H1 (cell line): ENCODE data around the gene F13B. TPM values are rescaled to one million over a fixed set of nuclear protein-coding genes. Genes with fewer than 3 reads are reported as not detected.

Source experiments
- CTCF ChIA-PET: fragments of 300-600 bp; sonication (Branson Sonifier 250); formaldehyde crosslinking; loops from one replicate; lab custom pipeline; 2021; ENCODE audit not compliant: partially characterized antibody; lab: Charles Lee
- POLR2A ChIA-PET: fragments of 300-600 bp; sonication (Branson Sonifier 250); formaldehyde crosslinking; loops from one replicate; lab custom pipeline; 2021; ENCODE audit warnings: inconsistent platforms; ENCODE audit not compliant: partially characterized antibody; lab: Charles Lee
- DNase-seq, 2 experiments: peaks; one replicate each; pipeline versions ENCODE4 v3.0.0 to v3.0.0-alpha.2; 2010 to 2022; ENCODE audit warnings: low spot score in 2 of 2, low read depth in 1 of 2, mixed read lengths in 1 of 2
- FAIRE-seq: peaks from 2 replicates; lab custom pipeline; 2011; peaks lifted over from hg19 to GRCh38; lab: Jason Lieb, UNC
- H2AFZ ChIP-seq: 2 replicates; pipeline ENCODE4 v1.8.1; 2012; ENCODE audit warnings: low read length, inconsistent platforms
- H2AK5ac ChIP-seq: 2 replicates; pipeline ENCODE4 v1.6.1; 2013; ENCODE audit warnings: low read depth, low read length
- H2BK120ac ChIP-seq: replicated peaks from 2 replicates; pipeline ENCODE3; 2013; ENCODE audit warnings: low read depth, low read length, inconsistent platforms
- H2BK12ac ChIP-seq: 2 replicates; pipeline ENCODE4 v1.6.1; 2013; ENCODE audit warnings: low read depth, low read length
- H2BK15ac ChIP-seq: 2 replicates; pipeline ENCODE4 v1.6.1; 2013; ENCODE audit warnings: low read length
- H2BK20ac ChIP-seq: 2 replicates; pipeline ENCODE4 v1.6.1; 2013; ENCODE audit warnings: low read length
- H2BK5ac ChIP-seq: 2 replicates; pipeline ENCODE4 v1.6.1; 2013; ENCODE audit warnings: low read depth, low read length
- H3K14ac ChIP-seq: 2 replicates; pipeline ENCODE4 v1.6.1; 2013; ENCODE audit warnings: inconsistent platforms; ENCODE audit not compliant: insufficient read length
- H3K18ac ChIP-seq: 2 replicates; pipeline ENCODE4 v1.6.1; 2013; ENCODE audit warnings: low read length; ENCODE audit errors: extremely low read depth
- H3K23ac ChIP-seq: 2 replicates; pipeline ENCODE4 v1.6.1; 2013; ENCODE audit warnings: inconsistent platforms; ENCODE audit not compliant: insufficient read length
- H3K23me2 ChIP-seq: 2 replicates; pipeline ENCODE4 v1.6.1; 2013; ENCODE audit warnings: low read depth, low read length
- H3K27ac ChIP-seq: 2 replicates; pipeline ENCODE4 v1.6.1; 2011; ENCODE audit warnings: low read depth, low read length, inconsistent platforms
- H3K27me3 ChIP-seq, 4 experiments: replicated peaks in 1 of 4; 1 replicate in 1 of 4; 2 replicates in 3 of 4; pipeline versions ENCODE4 v1.6.1 to v1.8.1; 2011 to 2013; ENCODE audit warnings: low read length in 3 of 4, mild to moderate bottlenecking in 3 of 4, inconsistent platforms in 2 of 4, mixed read lengths in 2 of 4, moderate library complexity in 1 of 4; ENCODE audit not compliant: control insufficient read depth in 3 of 4, insufficient read depth in 3 of 4; ENCODE audit errors: extremely low read depth in 1 of 4
- H3K36me3 ChIP-seq, 4 experiments: 2 replicates each; pipeline versions ENCODE4 v1.6.1 to v1.8.1; 2011 to 2013; ENCODE audit warnings: mild to moderate bottlenecking in 4 of 4, low read length in 3 of 4, moderate library complexity in 2 of 4, control low read depth in 1 of 4, inconsistent platforms in 1 of 4; ENCODE audit not compliant: insufficient read depth in 4 of 4, control insufficient read depth in 2 of 4
- H3K4ac ChIP-seq: replicated peaks from 2 replicates; pipeline ENCODE3; 2013; ENCODE audit warnings: low read length, low read depth, mixed read lengths, inconsistent platforms; ENCODE audit not compliant: insufficient read length
- H3K4me1 ChIP-seq, 4 experiments: replicated peaks in 1 of 4; 1 replicate in 1 of 4; 2 replicates in 3 of 4; pipeline versions ENCODE4 v1.6.1 to v1.8.1; 2011 to 2013; ENCODE audit warnings: low read length in 3 of 4, inconsistent platforms in 2 of 4, mixed read lengths in 1 of 4; ENCODE audit not compliant: insufficient read depth in 4 of 4, control insufficient read depth in 3 of 4
- H3K4me2 ChIP-seq, 2 experiments: 2 replicates each; pipeline versions ENCODE4 v1.6.1 to v1.8.1; 2011 to 2013; ENCODE audit warnings: low read depth in 2 of 2, low read length in 2 of 2, control low read depth in 1 of 2, inconsistent platforms in 1 of 2, mild to moderate bottlenecking in 1 of 2; ENCODE audit not compliant: insufficient read depth in 1 of 2
- H3K4me3 ChIP-seq, 4 experiments: fragments of 200-600, 300-600 bp in 1 of 4; sonication (generic), shearing (Covaris generic), sonication (Bioruptor Twin) in 1 of 4; 2 replicates each; pipeline versions ENCODE4 v1.5.1 to v1.8.1; 2011 to 2016; ENCODE audit warnings: low read length in 4 of 4, low read depth in 3 of 4, control low read depth in 2 of 4, inconsistent platforms in 2 of 4, mild to moderate bottlenecking in 2 of 4, mixed read lengths in 1 of 4, moderate library complexity in 1 of 4; ENCODE audit not compliant: insufficient read depth in 2 of 4; ENCODE audit errors: extremely low read depth in 1 of 4
- H3K56ac ChIP-seq: replicated peaks from 2 replicates; pipeline ENCODE3; 2013; ENCODE audit warnings: low read depth, mild to moderate bottlenecking, mixed read lengths, low read length, inconsistent platforms; ENCODE audit not compliant: insufficient read length
- H3K79me1 ChIP-seq: 2 replicates; pipeline ENCODE4 v1.6.1; 2013; ENCODE audit warnings: low read depth, low read length, control low read depth
- H3K79me2 ChIP-seq, 2 experiments: 2 replicates each; pipeline versions ENCODE4 v1.6.1 to v1.8.1; 2012 to 2013; ENCODE audit warnings: low read length in 2 of 2, mild to moderate bottlenecking in 2 of 2, inconsistent platforms in 1 of 2; ENCODE audit not compliant: insufficient read depth in 2 of 2, control insufficient read depth in 1 of 2
- H3K9ac ChIP-seq, 4 experiments: replicated peaks in 1 of 4; 1 replicate in 1 of 4; 2 replicates in 3 of 4; pipeline versions ENCODE4 v1.6.1 to v1.8.1; 2011 to 2013; ENCODE audit warnings: low read depth in 3 of 4, low read length in 3 of 4, control low read depth in 2 of 4, mild to moderate bottlenecking in 2 of 4, moderate library complexity in 2 of 4, inconsistent platforms in 1 of 4; ENCODE audit errors: extremely low read depth in 1 of 4
- H3K9me3 ChIP-seq, 2 experiments: 2 replicates each; pipeline versions ENCODE4 v1.6.1 to v1.8.1; 2012 to 2013; ENCODE audit warnings: mild to moderate bottlenecking in 2 of 2, moderate library complexity in 2 of 2, control low read depth in 1 of 2, inconsistent platforms in 1 of 2, low read depth in 1 of 2, low read length in 1 of 2, mixed read lengths in 1 of 2; ENCODE audit not compliant: insufficient read depth in 2 of 2
- H4K20me1 ChIP-seq, 2 experiments: replicated peaks in 1 of 2; 2 replicates each; pipeline versions ENCODE3 to v1.8.1; 2011 to 2013; ENCODE audit warnings: inconsistent platforms in 2 of 2, low read length in 2 of 2, mild to moderate bottlenecking in 1 of 2; ENCODE audit not compliant: insufficient read depth in 2 of 2, control insufficient read depth in 1 of 2
- H4K5ac ChIP-seq: 2 replicates; pipeline ENCODE4 v1.6.1; 2013; ENCODE audit warnings: low read length, low read depth, mixed read lengths, inconsistent platforms; ENCODE audit not compliant: insufficient read length
- H4K8ac ChIP-seq: 2 replicates; pipeline ENCODE4 v1.8.0; 2013; ENCODE audit warnings: mild to moderate bottlenecking, moderate library complexity, low read length, inconsistent platforms; ENCODE audit not compliant: insufficient read depth; ENCODE audit errors: extremely low read depth
- H4K91ac ChIP-seq: replicated peaks from 2 replicates; pipeline ENCODE3; 2013; ENCODE audit warnings: low read length, mixed read lengths, inconsistent platforms; ENCODE audit not compliant: insufficient read length
- KDM1A ChIP-seq: fragments of 200-600, 300-600 bp; sonication (generic); IDR thresholded peaks from 2 replicates; pipeline ENCODE4 v1.7.1; 2016; ENCODE audit warnings: mild to moderate bottlenecking, low read length, borderline replicate concordance
- TEAD4 ChIP-seq: IDR thresholded peaks from 2 replicates; pipeline ENCODE4 v1.6.1; 2012; ENCODE audit warnings: low read depth, low read length, inconsistent platforms, mixed read lengths
- WGBS, 2 experiments: shearing (Covaris generic) in 1 of 2; methylation state at CpG; one replicate each; pipeline versions ENCODE4 v1.1.6 to v1.1.7; 2013 to 2015; ENCODE audit warnings: low lambda C conversion rate in 2 of 2, mixed read lengths in 2 of 2, inconsistent platforms in 1 of 2, low coverage in 1 of 2, missing lambda C conversion rate in 1 of 2; ENCODE audit not compliant: insufficient replicate concordance in 2 of 2, insufficient coverage in 1 of 2, insufficient read length in 1 of 2; ENCODE audit errors: extremely low coverage in 1 of 2, missing lambda C conversion rate in 1 of 2; 5-methylcytosine and 5-hydroxymethylcytosine counted together
- polyA plus RNA-seq, 7 experiments: library from polyadenylated mRNA; depleted of rRNA in 3 of 7; stranded (reverse) in 5 of 7; unstranded in 2 of 7; fragments of >200 nt in 5 of 7; fragments of 200-250 nt in 2 of 7; gene quantifications; 1 replicate in 5 of 7; 2 replicates in 1 of 7; 4 replicates in 1 of 7; pipeline versions ENCODE4 v1.2.1 to v1.2.3, GENCODE V29; 2011 to 2013; ENCODE audit warnings: missing spikeins in 2 of 7, mixed read lengths in 2 of 7
- total RNA-seq: library from RNA; stranded (reverse); fragmentation: NEBNext Ultra II Directional; extraction: Animal tissue kit (Norgen Biotek cat#: 25700); gene quantifications from 2 replicates; pipeline ENCODE4 v1.2.1, GENCODE V29; 2021

Gene F13B
- total and polyA plus RNA-seq, 2 of the 8 experiments (the other 6 are each of a cell fraction or from before 2014, with no cell fraction given), result not detected

DNA sequence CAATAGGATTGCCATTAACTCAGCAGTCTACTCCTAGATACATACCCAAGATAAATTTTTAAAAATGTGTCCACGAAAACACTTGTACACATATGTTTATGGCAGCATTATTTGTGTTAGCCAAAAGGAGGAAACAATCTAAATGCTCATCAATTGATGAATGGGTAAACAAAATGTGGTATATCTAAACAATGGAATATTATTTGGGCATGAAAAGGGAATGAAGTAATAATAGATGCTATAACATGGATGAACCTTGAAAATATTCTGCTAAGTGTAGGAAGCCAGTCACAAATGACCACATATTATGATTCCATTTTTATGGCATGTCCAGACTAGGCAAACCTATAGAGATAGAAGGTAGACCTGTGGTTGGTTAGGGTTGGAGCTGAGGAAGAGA, 55.4 kb downstream of the F13B start:
- Histone ChIP-seq H3K4me2 (no peak overlapping the region), H3K56ac (no peak overlapping the region), H3K18ac (no peak overlapping the region), H2BK120ac (no peak overlapping the region), H2BK12ac (no peak overlapping the region), H3K14ac (no peak overlapping the region), H3K79me2 (no peaks in the 10 kb centered on the region), H4K8ac (no peak overlapping the region), H2BK5ac (no peak overlapping the region), H3K4me3 (no peak overlapping the region), H3K23ac (no peak overlapping the region), H4K20me1 (no peaks in the 10 kb centered on the region), H2AFZ (no peak overlapping the region), H2BK20ac (no peak overlapping the region), H3K9ac (no peak overlapping the region), H3K79me1 (no peaks in the 10 kb centered on the region), H2BK15ac (no peak overlapping the region), H3K4ac (no peak overlapping the region), H3K23me2 (no peaks in the 10 kb centered on the region), H3K27me3 (no peaks in the 10 kb centered on the region), H3K9me3 (peaks cover 3 to 6% of the 10 kb centered on the region in 2 experiments; a peak in 2 of 4 replicates), H3K4me1 (no peaks in the 10 kb centered on the region), H2AK5ac (no peak overlapping the region), H3K36me3 (no peaks in the 10 kb centered on the region; a peak in 1 of 8 replicates), H4K5ac (no peak overlapping the region), H3K27ac (no peak overlapping the region), H4K91ac (no peak overlapping the region)
- ChIA-PET POLR2A (no interaction called here), CTCF (interaction anchor here (1.0 kb wide), 1 partner anchor 130 kb away, joined by 3 read pairs; no protein-coding TSS in a partner anchor)
- 75% methylated on average over 1 of the region's 1 CpG; no CpG with 5 or more reads in 1 of the 2 experiments for WGBS, 2 experiments
- DNase-seq, result no peak
- TF ChIP-seq TEAD4 (no peak), KDM1A (peak; percentile 65; the same call in 1 of the 2 replicates)
- no peak for FAIRE-seq
